ENCODE measurements around the gene SMARCA2. TPM values are rescaled to one million over a fixed set of nuclear protein-coding genes. Genes with fewer than 3 reads are reported as not detected.

Gene SMARCA2
- total and polyA plus RNA-seq, 2 donors (not counting 1 experiment from before 2014, with no cell fraction given), result 75.3 to 250 TPM

GRCh38 chr9:2066312-2067273, 51.4 kb downstream of the SMARCA2 start:
- CTCF ChIA-PET, result interaction anchor here (0.6 to 3.4 kb wide), 3 partner anchors 12 to 606 kb away, joined by 3 to 14 read pairs (median 4); no protein-coding TSS in a partner anchor
- Histone ChIP-seq H3K4me2 (replicated peaks; ENCODE audit: low read depth, low read length, poor library complexity, severe bottlenecking) (no peak overlapping the region), H3K79me2 (ENCODE audit: control insufficient read depth, insufficient read depth, low read length) (no peaks in the 10 kb centered on the region), H3K9ac (ENCODE audit: low read length) (no peak overlapping the region), H3K36me3 (replicated peaks in 1 of 2; ENCODE audit: control extremely low read depth in 1 of 2, control insufficient read depth in 1 of 2, extremely low read depth in 1 of 2, insufficient read depth in 2 of 2, low read length in 1 of 2) (peaks cover 6 to 44% of the 10 kb centered on the region in 2 experiments), H3K9me3 (ENCODE audit: control extremely low read depth in 1 of 3, control insufficient read depth in 2 of 3, insufficient read depth in 1 of 3, low read length in 2 of 3) (no peaks in the 10 kb centered on the region), H3K4me1 (ENCODE audit: control insufficient read depth in 2 of 2, insufficient read depth in 2 of 2, low read length in 2 of 2) (no peaks in the 10 kb centered on the region), H2AFZ (ENCODE audit: insufficient read depth, low read depth, low read length, poor library complexity, severe bottlenecking) (no peak overlapping the region), H3K4me3 (ENCODE audit: control extremely low read depth in 1 of 5, extremely low read depth in 1 of 5, insufficient read depth in 1 of 5, low read depth in 2 of 5, low read length in 4 of 5) (no peak overlapping the region), H3K27me3 (replicated peaks in 1 of 4; ENCODE audit: control extremely low read depth in 1 of 4, control insufficient read depth in 3 of 4, insufficient read depth in 4 of 4, low read length in 3 of 4) (no peaks in the 10 kb centered on the region), H4K20me1 (ENCODE audit: control insufficient read depth, insufficient read depth, low read length, poor library complexity, severe bottlenecking) (no peaks in the 10 kb centered on the region), H3K27ac (ENCODE audit: low read length in 2 of 2) (no peak overlapping the region)
- Mint-ChIP-seq H3K27me3 (no peaks in the 10 kb centered on the region), H3K4me3 (no peak overlapping the region), H3K9me3 (ENCODE audit: insufficient read depth) (no peaks in the 10 kb centered on the region), H3K4me1 (no peaks in the 10 kb centered on the region), H3K27ac (peak overlapping the region; percentile 41)
- intact Hi-C loops (cut with micrococcal nuclease), result no loop called here
- DNase-seq, result peak; percentile 25
- ATAC-seq (ENCODE audit: low read depth), result no peak
- POLR2A ChIA-PET, result no interaction called here
- TF ChIP-seq EZH2 (IDR thresholded peaks at IDR 0.05; ENCODE audit: borderline replicate concordance, insufficient read depth, low read depth, low read length, poor library complexity, severe bottlenecking), result no peak
- peak; percentile 29 for TF ChIP-seq CTCF (IDR thresholded peaks at IDR 0.05)
- 100% methylated on average over 1 of the region's 8 CpGs for WGBS (ENCODE audit: insufficient coverage)
